Measurements from ENCODE around the gene PFN4.
A peak's percentile ranks its signal among the peaks of the same experiment; 100 is the strongest.
"Not testable (repeated sequence)": the region's sequence is repeated elsewhere in the genome, so short reads cannot be mapped to it uniquely, and the experiment has no call there.

Gene PFN4

GRCh38 chr2:24111407-24111901 lies 11.7 kb downstream of the PFN4 start:
- DNase-seq (ENCODE audit: low spot score), result no peak

GRCh38 chr2:24110660-24111303 lies 12.4 kb downstream of the PFN4 start:
- DNase-seq (ENCODE audit: low spot score), result no peak

GRCh38 chr2:24109431-24109830 lies 13.7 kb downstream of the PFN4 start:
- not testable (repeated sequence) for DNase-seq (ENCODE audit: low spot score)

GRCh38 chr2:24107336-24107735 lies 15.8 kb downstream of the PFN4 start:
- no peak for DNase-seq (ENCODE audit: low spot score)

DNA sequence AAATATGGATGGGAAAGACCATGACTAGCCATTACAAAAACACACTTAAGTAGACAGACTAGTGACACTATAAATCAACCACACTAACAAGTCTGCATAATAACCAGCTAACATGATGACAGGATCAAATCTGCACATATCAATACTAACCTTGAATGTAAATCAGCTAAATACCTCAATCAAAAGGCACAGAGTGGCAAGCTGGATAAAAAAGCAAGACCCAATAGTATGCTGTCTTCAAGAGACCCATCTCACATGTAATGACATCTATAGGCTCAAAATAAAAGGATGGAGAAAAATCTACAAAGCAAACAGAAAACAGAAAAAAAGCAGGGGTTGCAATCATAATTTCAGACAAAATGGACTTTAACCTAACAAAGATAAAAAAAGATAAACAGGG lies 16.3 kb downstream of the PFN4 start:
- DNase-seq (ENCODE audit: low spot score), result no peak

- DNase-seq (ENCODE audit: low spot score), result no peak
These were observed 17.3 kb downstream of the PFN4 start for GRCh38 chr2:24105816-24106215.

GRCh38 chr2:24104906-24105305 lies 18.2 kb downstream of the PFN4 start:
- no peak for DNase-seq (ENCODE audit: low spot score)

GRCh38 chr2:24104110-24104650 lies 19.0 kb downstream of the PFN4 start:
- DNase-seq (ENCODE audit: low spot score), result no peak

DNA sequence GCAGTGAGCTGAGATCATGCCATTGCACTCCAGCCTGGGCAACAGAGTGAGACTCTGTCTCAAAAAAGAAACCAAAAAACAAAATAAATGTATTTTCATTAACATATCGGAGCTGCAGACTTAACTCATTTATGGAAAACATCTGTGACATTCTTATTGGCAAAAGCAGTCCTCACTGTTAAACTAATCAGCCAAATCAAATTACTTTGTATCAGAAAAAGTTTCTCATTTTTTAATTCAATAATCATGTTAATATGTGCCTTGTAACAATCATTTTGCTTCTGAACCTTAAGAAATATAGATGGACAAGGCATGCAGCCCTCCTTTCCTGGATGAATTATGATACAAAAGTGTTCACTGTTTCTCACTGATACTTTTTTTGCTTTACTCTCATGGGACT lies 20.5 kb downstream of the PFN4 start:
- no peak for DNase-seq (ENCODE audit: low spot score)

GRCh38 chr2:24101992-24102391 lies 21.1 kb downstream of the PFN4 start:
- DNase-seq (ENCODE audit: low spot score), result no peak

GRCh38 chr2:24100732-24101131 lies 22.4 kb downstream of the PFN4 start:
- not testable (repeated sequence) for DNase-seq (ENCODE audit: low spot score)

- not testable (repeated sequence) for DNase-seq (ENCODE audit: low spot score)
These were observed 27.9 kb downstream of the PFN4 start for GRCh38 chr2:24095171-24095677.

- DNase-seq (ENCODE audit: low spot score), result not testable (repeated sequence)
These were observed 29.9 kb downstream of the PFN4 start for GRCh38 chr2:24093270-24093669.

DNA sequence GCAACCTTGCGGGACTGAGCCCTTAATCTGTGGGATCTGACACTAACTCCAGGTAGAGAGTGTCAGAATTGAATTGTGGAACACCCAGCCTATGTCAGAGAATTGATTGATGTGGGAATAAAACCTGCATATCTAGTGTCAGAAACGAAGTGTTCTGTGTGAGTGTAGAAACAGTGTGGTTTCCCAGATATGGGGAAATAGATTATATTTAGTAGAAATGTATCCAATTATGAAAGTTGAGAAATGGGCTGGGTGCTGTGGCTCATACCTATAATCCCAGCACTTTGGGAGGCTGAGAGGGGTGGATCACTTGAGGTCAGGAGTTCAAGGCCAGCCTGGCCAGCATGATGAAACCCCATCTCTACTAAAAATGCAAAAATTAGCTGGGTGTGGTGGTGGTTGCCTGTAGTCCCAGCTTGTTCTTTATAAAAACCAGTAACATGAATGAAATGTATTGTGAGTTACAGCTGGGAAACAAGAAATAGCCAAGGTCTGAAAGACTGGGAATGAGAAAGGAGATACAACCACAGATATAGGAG lies 34.2 kb downstream of the PFN4 start:
- no peak for DNase-seq (ENCODE audit: low spot score)

- DNase-seq (ENCODE audit: low spot score), result no peak
These were observed 36.1 kb downstream of the PFN4 start for GRCh38 chr2:24087032-24087431.

DNA sequence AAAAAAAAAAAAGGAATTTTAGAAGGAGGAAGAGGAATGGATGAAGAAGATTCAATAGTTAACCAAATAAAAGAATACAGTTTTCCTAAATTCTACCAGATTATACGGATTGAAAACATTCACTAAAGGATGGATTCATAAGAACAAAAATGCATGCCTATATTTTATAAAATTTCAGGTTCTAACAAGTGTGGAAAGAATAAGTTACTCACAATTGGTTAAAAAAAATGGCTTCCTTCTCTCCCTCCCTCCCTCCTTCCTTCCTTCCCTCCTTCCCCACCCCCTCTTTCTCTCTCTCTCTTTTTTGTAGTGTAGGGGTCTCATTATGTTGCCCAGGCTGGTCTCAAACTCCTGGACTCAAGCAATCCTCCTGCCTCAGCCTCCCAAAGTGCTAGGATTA lies 36.9 kb downstream of the PFN4 start:
- no peak for DNase-seq (ENCODE audit: low spot score)

GRCh38 chr2:24085200-24085489 lies 38.0 kb downstream of the PFN4 start:
- peak; percentile 61 for DNase-seq (ENCODE audit: low spot score)

DNA sequence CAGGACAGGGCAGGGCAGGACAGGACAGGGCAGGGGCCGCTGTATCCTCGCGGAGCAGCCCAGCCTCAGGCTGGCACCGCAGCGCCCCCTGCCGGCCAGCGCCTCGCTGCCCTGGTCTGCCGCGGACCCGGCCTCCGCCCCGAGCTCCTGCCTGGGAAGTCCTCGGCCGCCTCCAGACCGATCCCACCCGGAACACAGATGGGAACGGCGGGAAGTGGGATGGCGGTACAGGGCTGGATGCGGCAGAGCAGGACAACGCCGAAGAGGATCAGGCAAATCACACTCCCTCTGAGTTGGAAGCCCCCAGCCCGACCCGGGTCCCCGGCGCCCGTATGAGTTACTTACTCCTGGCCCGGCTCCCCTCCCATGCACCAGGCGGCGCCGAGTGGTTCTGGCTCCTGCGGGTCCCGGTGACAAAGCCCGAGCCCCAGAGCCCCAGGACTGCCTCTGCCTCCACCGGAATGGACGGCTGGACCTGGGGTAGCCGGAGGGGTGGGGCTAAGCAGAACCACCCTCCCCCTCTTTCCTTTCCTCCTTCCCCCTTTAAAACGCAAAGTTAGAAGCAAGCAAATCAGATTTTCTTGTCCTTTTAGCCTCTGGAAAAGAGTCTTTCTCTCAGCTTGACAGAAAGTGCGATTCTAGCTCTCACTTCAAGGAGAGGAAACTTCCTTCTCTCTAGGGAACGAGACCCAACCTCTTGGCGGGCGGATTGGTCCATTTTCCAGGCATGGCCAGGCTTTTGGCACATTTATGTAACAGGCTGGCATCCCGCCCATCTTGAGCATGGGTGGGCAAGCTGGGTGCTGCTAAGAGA lies 38.5 kb downstream of the PFN4 start, which contains the start of gene TP53I3:
TSS of gene TP53I3 (minus strand) at position 449 of the 814 bp plus-strand sequence. CDS start 508 bp downstream, outside the sequence.
- DNase-seq (ENCODE audit: low spot score), result peak; percentile 93

- DNase-seq (ENCODE audit: low spot score), result peak; percentile 72
These were observed 39.4 kb downstream of the PFN4 start for GRCh38 chr2:24083567-24084385.

GRCh38 chr2:24082787-24083566 lies 40.2 kb downstream of the PFN4 start:
- no peak for DNase-seq (ENCODE audit: low spot score)

GRCh38 chr2:24080701-24081100 lies 42.4 kb downstream of the PFN4 start:
- DNase-seq (ENCODE audit: low spot score), result no peak
